ENCODE results near the gene KRT2. TPM values are rescaled to one million over a fixed set of nuclear protein-coding genes. Genes with fewer than 3 reads are reported as not detected.

The KRT2 gene
- total and polyA plus RNA-seq, 10 of the 15 experiments (the other 5 are each of a cell fraction or from before 2014, with no cell fraction given) = 0.08 to 0.12 TPM; not detected in 8

DNA sequence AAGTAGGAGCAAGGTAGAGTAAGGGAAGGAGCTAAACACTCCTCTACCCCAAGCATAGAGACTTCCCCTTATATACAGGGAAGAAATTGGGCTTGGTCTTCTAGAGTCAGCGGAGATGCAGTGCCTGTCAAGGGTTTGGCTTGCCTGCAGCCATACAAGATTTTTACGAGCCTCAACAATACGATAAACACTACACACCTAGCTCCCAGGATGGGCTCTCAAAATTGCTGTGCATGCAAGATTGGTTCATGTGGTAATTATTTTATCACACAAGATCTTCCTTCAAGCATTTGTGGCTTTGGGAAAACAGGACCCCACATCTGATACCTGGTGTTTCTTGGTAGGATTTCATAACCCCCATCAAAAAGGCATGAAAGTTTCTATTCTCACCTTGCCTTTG, 28.4 kb upstream of the KRT2 start, which contains the start of gene KRT1:
KRT1 (minus strand) TSS at position 45 of the 400 bp plus-strand sequence. CDS start 59 bp downstream, outside the sequence.
- ATAC-seq (no peak), DNase-seq (ENCODE audit: low read depth, low spot score) (no peak), FAIRE-seq (no peak)
- intact Hi-C loops (cut with micrococcal nuclease; ENCODE audit: unreplicated experiment) (no loop called here), in situ Hi-C loops (cut with MboI) (no loop called here)
- no TSS peak for BruUV-seq (replicated peaks)
- ChIA-PET CTCF (interaction anchor here (0.6 kb wide), 1 partner anchor 385 kb away, joined by 3 read pairs; no protein-coding TSS in a partner anchor), RAD21 (ENCODE audit: unreplicated experiment) (no interaction called here), POLR2A (no interaction called here), SMC1A (ENCODE audit: uncharacterized antibody, unreplicated experiment) (interaction anchor here (0.8 kb wide), 1 partner anchor 141 kb away, joined by 3 read pairs; no protein-coding TSS in a partner anchor)
- Histone ChIP-seq H3K9me3 (replicated peaks; ENCODE audit: control insufficient read depth, insufficient read depth, low read length) (no peaks in the 10 kb centered on the region), H3K27me3 (replicated peaks in 1 of 2; ENCODE audit: control insufficient read depth in 2 of 2, insufficient read depth in 2 of 2, low read length in 1 of 2) (peaks cover under 1 to 2% of the 10 kb centered on the region in 2 experiments; a peak in 3 of 4 replicates), H3K36me3 (ENCODE audit: control insufficient read depth in 2 of 2, insufficient read depth in 2 of 2, low read length in 1 of 2) (no peaks in the 10 kb centered on the region), H3K27ac (ENCODE audit: control insufficient read depth, insufficient read depth) (no peak within 1 kb of the TSS), H3K4me3 (no peak within 1 kb of the TSS), H3K4me2 (ENCODE audit: control insufficient read depth, insufficient read depth) (no peak within 1 kb of the TSS), H2AFZ (ENCODE audit: control insufficient read depth, low read depth, low read length) (no peak within 1 kb of the TSS), H3K9ac (ENCODE audit: control insufficient read depth, insufficient read depth, low read length) (no peak within 1 kb of the TSS), H3K79me2 (ENCODE audit: control insufficient read depth, insufficient read depth, low read length) (no peaks in the 10 kb centered on the region), H3K4me1 (ENCODE audit: control insufficient read depth, insufficient read depth, low read length) (no peaks in the 10 kb centered on the region), H4K20me1 (ENCODE audit: control insufficient read depth, insufficient read depth) (peaks cover 4% of the 10 kb centered on the region; the same call in 1 of the 2 replicates)
- 5% methylated on average over 3 of the region's 3 CpGs for WGBS (ENCODE audit: insufficient coverage, insufficient replicate concordance, low lambda C conversion rate, missing lambda C conversion rate)
- TF ChIP-seq MYC (IDR thresholded peaks at IDR 0.05; ENCODE audit: insufficient read depth, insufficient read length, insufficient replicate concordance, low read length, severe bottlenecking) = no peak

DNA sequence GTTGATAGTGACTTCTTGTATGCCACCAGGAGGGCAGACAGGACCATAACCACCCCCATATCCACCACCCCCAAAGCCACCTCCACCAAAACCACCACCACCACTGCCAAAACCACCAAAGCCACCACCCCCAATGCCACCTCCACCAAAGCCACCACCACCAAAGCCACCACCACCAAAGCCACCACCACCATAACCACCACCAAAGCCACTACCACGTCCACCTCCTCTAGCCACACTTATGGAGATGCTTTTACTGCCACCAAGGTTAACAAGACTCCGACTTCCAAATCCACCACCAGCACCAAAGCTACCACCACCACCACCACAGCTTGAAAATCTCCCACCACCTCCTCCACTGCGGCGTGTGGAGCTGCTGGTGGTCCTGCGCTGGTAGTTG, 27.9 kb upstream of the KRT2 start:
- no peak overlapping the region for H3K4me3 ChIP-seq
- H3K36me3 ChIP-seq (ENCODE audit: control insufficient read depth in 2 of 2, insufficient read depth in 2 of 2, low read length in 1 of 2) = no peaks in the 10 kb centered on the region
- H3K9me3 ChIP-seq (replicated peaks; ENCODE audit: control insufficient read depth, insufficient read depth, low read length) = no peaks in the 10 kb centered on the region
- 0 out of 2 replicates have a peak, but pooled peaks cover 4% of the 10 kb centered on the region for H4K20me1 ChIP-seq (ENCODE audit: control insufficient read depth, insufficient read depth)
- DNase-seq (ENCODE audit: low read depth, low spot score) (no peak), ATAC-seq (no peak), FAIRE-seq (no peak)
- ChIA-PET POLR2A (no interaction called here), RAD21 (ENCODE audit: unreplicated experiment) (no interaction called here), SMC1A (ENCODE audit: uncharacterized antibody, unreplicated experiment) (no interaction called here), CTCF (interaction anchor here (0.6 kb wide), 1 partner anchor 385 kb away, joined by 3 read pairs; no protein-coding TSS in a partner anchor)
- no peak overlapping the region for H3K27ac ChIP-seq (ENCODE audit: control insufficient read depth, insufficient read depth)
- WGBS (ENCODE audit: insufficient coverage, insufficient replicate concordance, low lambda C conversion rate, missing lambda C conversion rate) = 49% methylated on average over 5 of the region's 5 CpGs
- no peaks in the 10 kb centered on the region for H3K4me1 ChIP-seq (ENCODE audit: control insufficient read depth, insufficient read depth, low read length)
- no TSS peak for BruUV-seq (replicated peaks)
- no peak overlapping the region for H3K4me2 ChIP-seq (ENCODE audit: control insufficient read depth, insufficient read depth)
- peaks cover 0 to 2% of the 10 kb centered on the region in 2 experiments; a peak in 3 of 4 replicates for H3K27me3 ChIP-seq (replicated peaks in 1 of 2; ENCODE audit: control insufficient read depth in 2 of 2, insufficient read depth in 2 of 2, low read length in 1 of 2)
- intact Hi-C loops (cut with micrococcal nuclease; ENCODE audit: unreplicated experiment) (no loop called here), in situ Hi-C loops (cut with MboI) (no loop called here)
- TF ChIP-seq, protein P1, sequence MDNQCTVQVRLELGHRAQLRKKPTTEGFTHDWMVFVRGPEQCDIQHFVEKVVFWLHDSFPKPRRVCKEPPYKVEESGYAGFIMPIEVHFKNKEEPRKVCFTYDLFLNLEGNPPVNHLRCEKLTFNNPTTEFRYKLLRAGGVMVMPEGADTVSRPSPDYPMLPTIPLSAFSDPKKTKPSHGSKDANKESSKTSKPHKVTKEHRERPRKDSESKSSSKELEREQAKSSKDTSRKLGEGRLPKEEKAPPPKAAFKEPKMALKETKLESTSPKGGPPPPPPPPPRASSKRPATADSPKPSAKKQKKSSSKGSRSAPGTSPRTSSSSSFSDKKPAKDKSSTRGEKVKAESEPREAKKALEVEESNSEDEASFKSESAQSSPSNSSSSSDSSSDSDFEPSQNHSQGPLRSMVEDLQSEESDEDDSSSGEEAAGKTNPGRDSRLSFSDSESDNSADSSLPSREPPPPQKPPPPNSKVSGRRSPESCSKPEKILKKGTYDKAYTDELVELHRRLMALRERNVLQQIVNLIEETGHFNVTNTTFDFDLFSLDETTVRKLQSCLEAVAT (IDR thresholded peaks at IDR 0.05) = no peak
- no peak for TF ChIP-seq CHD4 (IDR thresholded peaks at IDR 0.05)
- TF ChIP-seq, protein P2, sequence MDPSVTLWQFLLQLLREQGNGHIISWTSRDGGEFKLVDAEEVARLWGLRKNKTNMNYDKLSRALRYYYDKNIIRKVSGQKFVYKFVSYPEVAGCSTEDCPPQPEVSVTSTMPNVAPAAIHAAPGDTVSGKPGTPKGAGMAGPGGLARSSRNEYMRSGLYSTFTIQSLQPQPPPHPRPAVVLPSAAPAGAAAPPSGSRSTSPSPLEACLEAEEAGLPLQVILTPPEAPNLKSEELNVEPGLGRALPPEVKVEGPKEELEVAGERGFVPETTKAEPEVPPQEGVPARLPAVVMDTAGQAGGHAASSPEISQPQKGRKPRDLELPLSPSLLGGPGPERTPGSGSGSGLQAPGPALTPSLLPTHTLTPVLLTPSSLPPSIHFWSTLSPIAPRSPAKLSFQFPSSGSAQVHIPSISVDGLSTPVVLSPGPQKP (IDR thresholded peaks at IDR 0.05; ENCODE audit: low read depth, low read length) = no peak
- TF ChIP-seq SMAD1 (IDR thresholded peaks at IDR 0.05; ENCODE audit: low read depth, partially characterized antibody) = no peak
- no peak overlapping the region for H2AFZ ChIP-seq (ENCODE audit: control insufficient read depth, low read depth, low read length)
- no peaks in the 10 kb centered on the region for H3K79me2 ChIP-seq (ENCODE audit: control insufficient read depth, insufficient read depth, low read length)
- H3K9ac ChIP-seq (ENCODE audit: control insufficient read depth, insufficient read depth, low read length) = no peak overlapping the region

All from GM12878 (cell line).